Measurements from ENCODE around the gene SRXN1.

DNA sequence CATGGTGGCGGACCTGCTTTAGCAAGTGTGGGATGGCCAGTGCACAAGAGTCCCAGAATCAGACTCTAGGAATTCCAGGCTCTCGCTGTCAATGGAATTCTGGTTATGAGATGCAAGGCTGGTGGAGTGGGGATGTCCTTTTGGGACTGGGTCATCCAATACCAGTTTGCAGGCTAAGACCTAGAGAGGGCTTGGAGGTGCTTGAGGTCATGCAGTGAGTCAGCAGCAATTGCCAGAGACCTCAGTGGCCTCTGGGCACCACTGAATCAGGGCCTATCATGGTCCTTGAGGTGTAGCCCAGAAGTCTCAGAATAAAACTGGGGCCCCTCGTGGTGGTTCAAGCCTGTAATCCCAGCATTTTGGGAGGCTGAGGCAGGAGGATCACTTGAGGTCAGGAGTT lies 24.0 kb upstream of the SRXN1 start:
- TF ChIP-seq, protein P1, sequence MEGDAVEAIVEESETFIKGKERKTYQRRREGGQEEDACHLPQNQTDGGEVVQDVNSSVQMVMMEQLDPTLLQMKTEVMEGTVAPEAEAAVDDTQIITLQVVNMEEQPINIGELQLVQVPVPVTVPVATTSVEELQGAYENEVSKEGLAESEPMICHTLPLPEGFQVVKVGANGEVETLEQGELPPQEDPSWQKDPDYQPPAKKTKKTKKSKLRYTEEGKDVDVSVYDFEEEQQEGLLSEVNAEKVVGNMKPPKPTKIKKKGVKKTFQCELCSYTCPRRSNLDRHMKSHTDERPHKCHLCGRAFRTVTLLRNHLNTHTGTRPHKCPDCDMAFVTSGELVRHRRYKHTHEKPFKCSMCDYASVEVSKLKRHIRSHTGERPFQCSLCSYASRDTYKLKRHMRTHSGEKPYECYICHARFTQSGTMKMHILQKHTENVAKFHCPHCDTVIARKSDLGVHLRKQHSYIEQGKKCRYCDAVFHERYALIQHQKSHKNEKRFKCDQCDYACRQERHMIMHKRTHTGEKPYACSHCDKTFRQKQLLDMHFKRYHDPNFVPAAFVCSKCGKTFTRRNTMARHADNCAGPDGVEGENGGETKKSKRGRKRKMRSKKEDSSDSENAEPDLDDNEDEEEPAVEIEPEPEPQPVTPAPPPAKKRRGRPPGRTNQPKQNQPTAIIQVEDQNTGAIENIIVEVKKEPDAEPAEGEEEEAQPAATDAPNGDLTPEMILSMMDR (IDR thresholded peaks at IDR 0.05; ENCODE audit: low read length) = no peak
- no peak for TF ChIP-seq EZH2 (optimal IDR thresholded peaks at IDR 0.05; ENCODE audit: low read depth, low read length)
- no peak for TF ChIP-seq EZH2phosphoT487 (IDR thresholded peaks at IDR 0.05; ENCODE audit: low read length)

Measured in MM.1S (cell line).